ENCODE data around the gene DMAC2L.

Gene DMAC2L

DNA sequence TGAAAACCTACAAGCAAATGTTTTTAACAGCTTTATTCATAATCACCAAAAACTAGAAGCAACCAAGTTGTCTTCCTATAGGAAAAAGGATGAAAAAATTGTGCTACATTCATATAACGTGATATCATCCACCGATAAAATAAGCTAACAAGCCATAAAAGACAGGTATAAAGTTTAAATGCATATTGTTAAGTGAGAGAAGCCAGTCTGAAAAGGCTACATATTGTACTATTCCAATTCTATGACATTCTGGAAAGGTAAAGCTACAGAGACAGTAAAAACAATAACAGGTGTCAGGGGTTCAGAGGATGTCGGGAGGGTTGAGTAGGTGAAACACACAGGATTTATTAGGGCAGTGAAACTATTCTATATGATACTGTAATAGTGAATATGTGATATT is 61.8 kb downstream of the DMAC2L start:
- TF ChIP-seq CTCF (IDR thresholded peaks at IDR 0.05; ENCODE audit: low read length): no peak
- Histone ChIP-seq H2AFZ (ENCODE audit: low read length) (no peak overlapping the region), H3F3A (ENCODE audit: insufficient read depth, low read length) (no peaks in the 10 kb centered on the region), H3K9me2 (replicated peaks; ENCODE audit: insufficient read depth, low read length) (no peaks in the 10 kb centered on the region), H3K36me3 (replicated peaks; ENCODE audit: insufficient read depth, low read length) (no peaks in the 10 kb centered on the region), H3K79me2 (ENCODE audit: low read length) (no peaks in the 10 kb centered on the region), H3K27ac (ENCODE audit: low read length) (no peak overlapping the region), H3K27me3 (replicated peaks; ENCODE audit: insufficient read depth, low read length) (no peaks in the 10 kb centered on the region), H3K4me2 (ENCODE audit: low read depth, low read length) (no peak overlapping the region), H3K4me1 (ENCODE audit: low read length) (no peaks in the 10 kb centered on the region), H3K9me3 (replicated peaks; ENCODE audit: insufficient read depth, low read length) (no peaks in the 10 kb centered on the region), H3K9ac (ENCODE audit: low read length) (no peak overlapping the region), H3K4me3 (ENCODE audit: low read length) (no peak overlapping the region), H4K20me1 (ENCODE audit: insufficient read depth, low read length) (no peaks in the 10 kb centered on the region)
- no peak for DNase-seq

DNA sequence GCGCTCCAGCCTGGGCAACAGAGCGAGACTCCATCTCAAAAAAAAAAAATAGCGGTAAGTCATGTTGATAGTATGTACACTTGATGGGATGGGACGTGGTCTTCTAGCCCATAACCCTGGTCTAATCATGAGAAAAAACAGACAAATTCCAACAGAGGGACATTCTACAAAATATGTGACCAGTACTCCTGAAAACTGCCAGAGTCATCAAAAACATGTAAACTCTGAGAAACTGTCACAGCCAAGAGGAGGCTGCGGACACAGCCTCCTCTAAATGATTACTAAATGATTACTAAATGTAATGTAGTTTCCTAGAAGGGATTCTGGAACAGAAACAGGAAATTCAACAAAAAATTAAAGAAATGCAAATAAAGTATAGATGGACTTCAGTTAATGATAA is 63.6 kb downstream of the DMAC2L start:
- Histone ChIP-seq H4K20me1 (ENCODE audit: insufficient read depth, low read length) (no peaks in the 10 kb centered on the region), H3K9me3 (replicated peaks; ENCODE audit: insufficient read depth, low read length) (no peaks in the 10 kb centered on the region), H3K4me2 (ENCODE audit: low read depth, low read length) (no peak overlapping the region), H3F3A (ENCODE audit: insufficient read depth, low read length) (no peaks in the 10 kb centered on the region), H3K27me3 (replicated peaks; ENCODE audit: insufficient read depth, low read length) (no peaks in the 10 kb centered on the region), H2AFZ (ENCODE audit: low read length) (no peak overlapping the region), H3K4me3 (ENCODE audit: low read length) (no peak overlapping the region), H3K27ac (ENCODE audit: low read length) (no peak overlapping the region), H3K36me3 (replicated peaks; ENCODE audit: insufficient read depth, low read length) (no peaks in the 10 kb centered on the region), H3K9me2 (replicated peaks; ENCODE audit: insufficient read depth, low read length) (no peaks in the 10 kb centered on the region), H3K79me2 (ENCODE audit: low read length) (no peaks in the 10 kb centered on the region), H3K9ac (ENCODE audit: low read length) (no peak overlapping the region), H3K4me1 (ENCODE audit: low read length) (no peaks in the 10 kb centered on the region)
- no peak for TF ChIP-seq EZH2 (optimal IDR thresholded peaks at IDR 0.05; ENCODE audit: low read depth, low read length)
- no peak for TF ChIP-seq CTCF (IDR thresholded peaks at IDR 0.05; ENCODE audit: low read length)
- TF ChIP-seq EZH2phosphoT487 (IDR thresholded peaks at IDR 0.05; ENCODE audit: low read length): no peak
- DNase-seq: no peak
